Neural cell (in vitro differentiated cells): Measurements from ENCODE around the gene NFATC3. TPM values are rescaled to one million over a fixed set of nuclear protein-coding genes. Genes with fewer than 3 reads are reported as not detected.

Experiments used
- H2AFZ ChIP-seq: fragments of 200-600, 300-800 bp; sonication (generic), shearing (Covaris generic); 2 replicates; pipeline ENCODE4 v1.6.0; 2014; ENCODE audit warnings: low read depth, mild to moderate bottlenecking, antibody characterized with exemption, low read length, moderate library complexity
- H3F3A ChIP-seq: fragments of 200-600 bp; shearing (Covaris generic); 2 replicates; pipeline ENCODE4 v1.6.1; 2016; ENCODE audit warnings: mild to moderate bottlenecking, moderate library complexity, mixed read lengths, antibody characterized with exemption, low read length; ENCODE audit not compliant: insufficient read depth, poor library complexity, severe bottlenecking
- H3K27ac ChIP-seq: fragments of 200-600, 300-800 bp; sonication (generic), shearing (Covaris generic); 2 replicates; pipeline ENCODE4 v1.5.1; 2014; ENCODE audit warnings: mild to moderate bottlenecking, low read length, moderate library complexity
- H3K27me3 ChIP-seq: fragments of 300-800, 200-600 bp; sonication (generic), shearing (Covaris generic); 2 replicates; pipeline ENCODE4 v1.6.0; 2014; ENCODE audit warnings: mild to moderate bottlenecking, low read depth, low read length, moderate library complexity; ENCODE audit not compliant: insufficient read depth
- H3K36me3 ChIP-seq: fragments of 300-800, 200-600 bp; sonication (generic), shearing (Covaris generic); 2 replicates; pipeline ENCODE4 v1.5.1; 2014; ENCODE audit warnings: mild to moderate bottlenecking, antibody characterized with exemption, low read length, moderate library complexity; ENCODE audit not compliant: insufficient read depth
- H3K4me2 ChIP-seq: fragments of 300-800, 200-600 bp; sonication (generic), shearing (Covaris generic); 2 replicates; pipeline ENCODE4 v1.6.0; 2014; ENCODE audit warnings: mild to moderate bottlenecking, low read length
- H3K4me3 ChIP-seq: fragments of 300-800, 200-600 bp; sonication (generic), shearing (Covaris generic); 2 replicates; pipeline ENCODE4 v1.5.1; 2014; ENCODE audit warnings: mild to moderate bottlenecking, low read length, moderate library complexity
- H3K79me2 ChIP-seq: fragments of 200-600 bp; shearing (Covaris generic); replicated peaks from 2 replicates; pipeline ENCODE4 v1.6.0; 2014; ENCODE audit warnings: mild to moderate bottlenecking, low read length, moderate library complexity; ENCODE audit not compliant: insufficient read depth
- H3K9ac ChIP-seq: fragments of 300-800, 200-600 bp; sonication (generic), shearing (Covaris generic); 2 replicates; pipeline ENCODE4 v1.6.1; 2016; ENCODE audit warnings: mild to moderate bottlenecking, low read length, mixed read lengths
- H3K9me2 ChIP-seq: fragments of 200-600 bp; shearing (Covaris generic); 2 replicates; pipeline ENCODE4 v1.6.1; 2016; ENCODE audit warnings: mild to moderate bottlenecking, low read length, mixed read lengths; ENCODE audit not compliant: insufficient read depth
- H3K9me3 ChIP-seq: fragments of 200-600, 300-800 bp; sonication (generic), shearing (Covaris generic); 2 replicates; pipeline ENCODE4 v1.6.1; 2016; ENCODE audit warnings: mild to moderate bottlenecking, mixed run types, low read length, moderate library complexity, mixed read lengths
- H4K20me1 ChIP-seq: fragments of 200-600 bp; shearing (Covaris generic); 2 replicates; pipeline ENCODE4 v1.6.1; 2016; ENCODE audit warnings: mild to moderate bottlenecking, mixed run types; ENCODE audit not compliant: insufficient read depth
- EP300 ChIP-seq: fragments of 450-650 bp; conservative IDR thresholded peaks from 2 replicates; pipeline ENCODE4 v1.6.1; 2014; ENCODE audit warnings: antibody characterized with exemption, mild to moderate bottlenecking, moderate library complexity; ENCODE audit not compliant: poor library complexity, severe bottlenecking
- EZH2 ChIP-seq: fragments of 200-600, 300-800 bp; shearing (Covaris generic), sonication (generic); IDR thresholded peaks from 2 replicates; pipeline ENCODE4 v1.6.1; 2014; ENCODE audit warnings: antibody characterized with exemption, low read length, borderline replicate concordance, mild to moderate bottlenecking; ENCODE audit not compliant: insufficient read depth, poor library complexity, severe bottlenecking
- MXI1 ChIP-seq: fragments of 450-650 bp; conservative IDR thresholded peaks from 2 replicates; pipeline ENCODE4 v1.6.1; 2014; ENCODE audit warnings: antibody characterized with exemption, mild to moderate bottlenecking; ENCODE audit not compliant: poor library complexity, severe bottlenecking
- POLR2AphosphoS5 ChIP-seq: IDR thresholded peaks from 2 replicates; pipeline ENCODE4 v1.6.1; 2012
- RAD21 ChIP-seq: fragments of 450-650 bp; conservative IDR thresholded peaks from 2 replicates; pipeline ENCODE4 v1.6.1; 2014; ENCODE audit warnings: antibody characterized with exemption, mild to moderate bottlenecking, moderate library complexity
- SMC3 ChIP-seq: fragments of 450-650 bp; conservative IDR thresholded peaks from 2 replicates; pipeline ENCODE4 v1.6.1; 2014; ENCODE audit warnings: antibody characterized with exemption, mild to moderate bottlenecking, moderate library complexity; ENCODE audit not compliant: poor library complexity
- TAF1 ChIP-seq: IDR thresholded peaks from 2 replicates; pipeline ENCODE4 v1.6.1; 2012; ENCODE audit warnings: low read depth
- polyA plus RNA-seq: library from polyadenylated mRNA; depleted of rRNA; stranded (reverse); fragments of >200 nt; gene quantifications from 2 replicates; pipeline ENCODE4 v1.2.3, GENCODE V29; 2014
- small RNA-seq, 3 experiments: library from RNA; depleted of rRNA; stranded (forward); fragments of <200 nt; gene quantifications; one replicate each; pipeline ENCODE3, GENCODE V24; 2012
- TF ChIP-seq, protein P1 (sequence below): fragments of 450-650 bp; IDR thresholded peaks from 2 replicates; pipeline ENCODE4 v1.5.1; 2014; ENCODE audit warnings: antibody characterized with exemption, mild to moderate bottlenecking, moderate library complexity; ENCODE audit not compliant: poor library complexity, severe bottlenecking
- TF ChIP-seq, protein P2 (sequence below): IDR thresholded peaks from 2 replicates; pipeline ENCODE4 v1.6.1; 2012; ENCODE audit warnings: borderline replicate concordance

NFATC3 gene
- polyA plus RNA-seq, 1 donor from 2014 or later, result 6.2 TPM

GRCh38 chr16:68275611-68276191, 190.5 kb downstream of the NFATC3 start:
- TF ChIP-seq EP300 (no peak), MXI1 (no peak), TAF1 (no peak), POLR2AphosphoS5 (no peak), RAD21 (no peak), SMC3 (no peak), EZH2 (no peak)
- TF ChIP-seq, protein P1, sequence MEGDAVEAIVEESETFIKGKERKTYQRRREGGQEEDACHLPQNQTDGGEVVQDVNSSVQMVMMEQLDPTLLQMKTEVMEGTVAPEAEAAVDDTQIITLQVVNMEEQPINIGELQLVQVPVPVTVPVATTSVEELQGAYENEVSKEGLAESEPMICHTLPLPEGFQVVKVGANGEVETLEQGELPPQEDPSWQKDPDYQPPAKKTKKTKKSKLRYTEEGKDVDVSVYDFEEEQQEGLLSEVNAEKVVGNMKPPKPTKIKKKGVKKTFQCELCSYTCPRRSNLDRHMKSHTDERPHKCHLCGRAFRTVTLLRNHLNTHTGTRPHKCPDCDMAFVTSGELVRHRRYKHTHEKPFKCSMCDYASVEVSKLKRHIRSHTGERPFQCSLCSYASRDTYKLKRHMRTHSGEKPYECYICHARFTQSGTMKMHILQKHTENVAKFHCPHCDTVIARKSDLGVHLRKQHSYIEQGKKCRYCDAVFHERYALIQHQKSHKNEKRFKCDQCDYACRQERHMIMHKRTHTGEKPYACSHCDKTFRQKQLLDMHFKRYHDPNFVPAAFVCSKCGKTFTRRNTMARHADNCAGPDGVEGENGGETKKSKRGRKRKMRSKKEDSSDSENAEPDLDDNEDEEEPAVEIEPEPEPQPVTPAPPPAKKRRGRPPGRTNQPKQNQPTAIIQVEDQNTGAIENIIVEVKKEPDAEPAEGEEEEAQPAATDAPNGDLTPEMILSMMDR, result no peak
- TF ChIP-seq, protein P2, sequence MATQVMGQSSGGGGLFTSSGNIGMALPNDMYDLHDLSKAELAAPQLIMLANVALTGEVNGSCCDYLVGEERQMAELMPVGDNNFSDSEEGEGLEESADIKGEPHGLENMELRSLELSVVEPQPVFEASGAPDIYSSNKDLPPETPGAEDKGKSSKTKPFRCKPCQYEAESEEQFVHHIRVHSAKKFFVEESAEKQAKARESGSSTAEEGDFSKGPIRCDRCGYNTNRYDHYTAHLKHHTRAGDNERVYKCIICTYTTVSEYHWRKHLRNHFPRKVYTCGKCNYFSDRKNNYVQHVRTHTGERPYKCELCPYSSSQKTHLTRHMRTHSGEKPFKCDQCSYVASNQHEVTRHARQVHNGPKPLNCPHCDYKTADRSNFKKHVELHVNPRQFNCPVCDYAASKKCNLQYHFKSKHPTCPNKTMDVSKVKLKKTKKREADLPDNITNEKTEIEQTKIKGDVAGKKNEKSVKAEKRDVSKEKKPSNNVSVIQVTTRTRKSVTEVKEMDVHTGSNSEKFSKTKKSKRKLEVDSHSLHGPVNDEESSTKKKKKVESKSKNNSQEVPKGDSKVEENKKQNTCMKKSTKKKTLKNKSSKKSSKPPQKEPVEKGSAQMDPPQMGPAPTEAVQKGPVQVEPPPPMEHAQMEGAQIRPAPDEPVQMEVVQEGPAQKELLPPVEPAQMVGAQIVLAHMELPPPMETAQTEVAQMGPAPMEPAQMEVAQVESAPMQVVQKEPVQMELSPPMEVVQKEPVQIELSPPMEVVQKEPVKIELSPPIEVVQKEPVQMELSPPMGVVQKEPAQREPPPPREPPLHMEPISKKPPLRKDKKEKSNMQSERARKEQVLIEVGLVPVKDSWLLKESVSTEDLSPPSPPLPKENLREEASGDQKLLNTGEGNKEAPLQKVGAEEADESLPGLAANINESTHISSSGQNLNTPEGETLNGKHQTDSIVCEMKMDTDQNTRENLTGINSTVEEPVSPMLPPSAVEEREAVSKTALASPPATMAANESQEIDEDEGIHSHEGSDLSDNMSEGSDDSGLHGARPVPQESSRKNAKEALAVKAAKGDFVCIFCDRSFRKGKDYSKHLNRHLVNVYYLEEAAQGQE, result no peak
- no peaks in the 10 kb centered on the region for H3K9me3 ChIP-seq
- H3K27me3 ChIP-seq, result no peaks in the 10 kb centered on the region
- H3K36me3 ChIP-seq, result no peaks in the 10 kb centered on the region
- H3K4me2 ChIP-seq, result no peak overlapping the region
- no peak overlapping the region for H2AFZ ChIP-seq
- H3F3A ChIP-seq, result no peaks in the 10 kb centered on the region
- no peak overlapping the region for H3K4me3 ChIP-seq
- H3K9me2 ChIP-seq, result no peaks in the 10 kb centered on the region
- no peak overlapping the region for H3K9ac ChIP-seq
- no peak overlapping the region for H3K27ac ChIP-seq
- no peaks in the 10 kb centered on the region for H3K79me2 ChIP-seq
- no peaks in the 10 kb centered on the region for H4K20me1 ChIP-seq

GRCh38 chr16:68276223-68276622, 191.1 kb downstream of the NFATC3 start:
- no peak overlapping the region for H3K27ac ChIP-seq
- no peak overlapping the region for H3K4me3 ChIP-seq
- H4K20me1 ChIP-seq, result no peaks in the 10 kb centered on the region

More at GRCh38 chr16:68276223-68276622, 191.1 kb downstream of the NFATC3 start:
- no peaks in the 10 kb centered on the region for H3K27me3 ChIP-seq
- no peak overlapping the region for H3K4me2 ChIP-seq
- no peaks in the 10 kb centered on the region for H3K9me3 ChIP-seq
- no peaks in the 10 kb centered on the region for H3F3A ChIP-seq
- H3K9ac ChIP-seq, result no peak overlapping the region
- TF ChIP-seq EP300, result no peak
- no peak for TF ChIP-seq TAF1
- no peak for TF ChIP-seq POLR2AphosphoS5
- TF ChIP-seq RAD21, result no peak
- no peak for TF ChIP-seq EZH2
- H2AFZ ChIP-seq, result no peak overlapping the region
- H3K36me3 ChIP-seq, result no peaks in the 10 kb centered on the region
- no peaks in the 10 kb centered on the region for H3K79me2 ChIP-seq
- H3K9me2 ChIP-seq, result no peaks in the 10 kb centered on the region

Small RNAs within 50 kb of the gene (small RNA-seq; reads per million reads assigned to genes)
- gene RF00019 (0 to 1.2 (median 0) reads per million in 3 experiments), gene RF00554 (0 to 1.5 (median 0) reads per million in 3 experiments)

Other genes starting within 250 kb of the NFATC3 start
- gene THAP11, start 243.1 kb upstream of the NFATC3 start, polyA plus RNA-seq, result 42.6 and 50.7 TPM in 2 replicates
- gene NUTF2, start 238.4 kb upstream of the NFATC3 start, polyA plus RNA-seq, result 98.6 and 144 TPM in 2 replicates
- 104 and 135 TPM in 2 replicates for gene CENPT, start 237.7 kb upstream of the NFATC3 start, polyA plus RNA-seq
- gene EDC4, start 212.3 kb upstream of the NFATC3 start, polyA plus RNA-seq, result 66.0 and 81.7 TPM in 2 replicates
- 2.2 TPM in 1 of 2 replicates, not detected in the other for gene NRN1L, start 200.5 kb upstream of the NFATC3 start, polyA plus RNA-seq
- gene PSKH1, start 192.1 kb upstream of the NFATC3 start, polyA plus RNA-seq, result 3.8 and 8.1 TPM in 2 replicates
- gene CTRL, start 153.5 kb upstream of the NFATC3 start, polyA plus RNA-seq, result 3.2 and 3.8 TPM in 2 replicates
- gene PSMB10, start 148.5 kb upstream of the NFATC3 start, polyA plus RNA-seq, result 33.6 and 46.4 TPM in 2 replicates
- gene LCAT, start 141.2 kb upstream of the NFATC3 start, polyA plus RNA-seq, result 0.32 TPM in 1 of 2 replicates, not detected in the other
- gene SLC12A4, start 116.7 kb upstream of the NFATC3 start, polyA plus RNA-seq, result 0.11 TPM in 1 of 2 replicates, not detected in the other
- not detected in 2 replicates for gene DPEP3, start 104.9 kb upstream of the NFATC3 start, polyA plus RNA-seq
- not detected in 2 replicates for gene DPEP2, start 85.9 kb upstream of the NFATC3 start, polyA plus RNA-seq
- gene DPEP2NB, start 69.5 kb upstream of the NFATC3 start, polyA plus RNA-seq, result not detected in 2 replicates
- 13.9 and 18.0 TPM in 2 replicates for gene DDX28, start 62.1 kb upstream of the NFATC3 start, polyA plus RNA-seq
- 22.4 and 22.8 TPM in 2 replicates for gene DUS2, start 62.1 kb upstream of the NFATC3 start, polyA plus RNA-seq
- not detected in 2 replicates for gene ESRP2, start 150.8 kb downstream of the NFATC3 start, polyA plus RNA-seq
- gene PLA2G15, start 160.0 kb downstream of the NFATC3 start, polyA plus RNA-seq, result 19.6 and 28.0 TPM in 2 replicates
- gene SLC7A6, start 179.2 kb downstream of the NFATC3 start, polyA plus RNA-seq, result 36.0 and 39.3 TPM in 2 replicates
- gene SLC7A6OS, start 225.6 kb downstream of the NFATC3 start, polyA plus RNA-seq, result 18.9 and 21.3 TPM in 2 replicates
- gene PRMT7, start 225.6 kb downstream of the NFATC3 start, polyA plus RNA-seq, result 203 and 207 TPM in 2 replicates